Measurements from ENCODE around the gene ANKDD1A. TPM values are rescaled to one million over a fixed set of nuclear protein-coding genes. Genes with fewer than 3 reads are reported as not detected.

Gene ANKDD1A
- total RNA-seq, 1 experiment from 2014 or later = 3.3 TPM

DNA sequence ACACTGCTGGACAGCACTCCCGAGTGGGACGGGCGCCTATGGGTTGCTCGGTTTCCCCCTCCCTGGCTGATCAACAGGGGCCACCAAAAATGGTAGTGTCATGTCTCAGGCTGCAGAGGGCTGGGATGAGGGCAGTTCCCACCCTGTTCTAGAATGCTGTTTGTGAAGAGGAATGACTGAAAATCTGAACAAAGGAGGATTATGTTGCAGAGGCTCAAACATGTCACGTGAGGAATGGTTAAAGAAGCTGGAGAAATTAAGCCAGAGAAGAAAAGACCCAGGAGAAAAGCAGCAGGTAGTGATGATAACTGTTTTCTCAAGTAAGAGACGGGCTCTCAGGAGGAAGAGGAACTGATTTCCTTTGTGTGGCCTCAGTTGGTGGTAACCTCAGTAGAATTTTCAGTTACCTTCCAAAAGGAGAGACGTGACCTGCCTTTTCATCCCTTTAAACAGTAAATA lies 67.6 kb downstream of the ANKDD1A start:
- DNase-seq = no peak
- Histone ChIP-seq H3K27me3 (no peaks in the 10 kb centered on the region), H3K9me3 (no peaks in the 10 kb centered on the region), H3K4me3 (no peak overlapping the region), H3K36me3 (peaks cover 69% of the 10 kb centered on the region)

DNA sequence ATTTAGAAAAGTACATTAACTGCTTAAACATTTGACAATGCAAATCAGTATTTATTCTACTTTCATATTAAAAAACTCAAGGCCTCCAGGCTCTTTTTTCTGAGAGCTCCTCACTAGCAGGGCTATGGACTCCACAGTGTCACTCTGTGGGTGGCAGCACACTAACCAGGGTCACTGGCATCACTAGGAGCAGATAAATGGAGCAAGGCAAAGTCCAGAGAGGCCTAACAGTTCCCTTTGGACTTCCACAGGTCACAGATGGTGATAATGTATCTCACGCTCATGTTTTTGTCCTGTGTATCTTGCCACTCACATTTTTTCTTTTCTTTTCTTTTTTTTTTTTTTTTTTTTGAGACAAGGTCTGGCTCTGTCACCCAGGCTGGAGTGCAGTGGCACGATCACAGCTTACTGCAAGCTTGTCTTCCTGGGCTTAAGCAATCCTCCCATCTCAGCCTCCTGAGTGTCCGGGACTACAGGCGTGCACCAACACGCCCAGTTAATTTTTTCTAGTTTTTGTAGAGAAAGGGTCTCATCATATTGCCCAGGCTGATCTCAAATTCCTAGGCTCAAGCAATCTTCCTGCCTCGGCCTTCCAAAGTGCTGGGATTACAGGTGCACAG lies 70.2 kb downstream of the ANKDD1A start:
- H3K27me3 ChIP-seq = no peaks in the 10 kb centered on the region
- no peak for DNase-seq
- no peak overlapping the region for H3K4me3 ChIP-seq
- no peaks in the 10 kb centered on the region for H3K9me3 ChIP-seq
- peaks cover 53% of the 10 kb centered on the region for H3K36me3 ChIP-seq

DNA sequence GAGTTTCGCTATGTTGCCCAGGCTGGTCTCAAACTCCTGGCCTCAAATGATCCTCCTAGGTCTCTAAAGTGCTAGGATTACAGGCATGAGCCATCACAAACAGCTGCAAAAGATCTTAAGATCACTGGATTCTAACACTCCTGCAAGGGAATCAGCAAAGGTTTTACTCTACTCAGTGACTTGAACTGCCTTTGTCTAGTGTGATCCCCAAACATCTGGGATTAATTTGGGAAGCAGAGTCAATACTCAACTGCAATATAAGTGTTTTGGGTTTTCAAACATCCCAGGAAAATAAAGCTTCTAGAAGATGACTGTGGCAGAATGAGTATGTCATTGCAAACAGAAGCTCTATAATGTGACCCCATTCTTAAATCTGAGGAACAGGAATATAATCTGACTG lies 70.8 kb downstream of the ANKDD1A start:
- no peak overlapping the region for H3K4me3 ChIP-seq
- H3K9me3 ChIP-seq = no peaks in the 10 kb centered on the region
- H3K36me3 ChIP-seq = peaks cover 51% of the 10 kb centered on the region
- DNase-seq = no peak
- H3K27me3 ChIP-seq = no peaks in the 10 kb centered on the region

DNA sequence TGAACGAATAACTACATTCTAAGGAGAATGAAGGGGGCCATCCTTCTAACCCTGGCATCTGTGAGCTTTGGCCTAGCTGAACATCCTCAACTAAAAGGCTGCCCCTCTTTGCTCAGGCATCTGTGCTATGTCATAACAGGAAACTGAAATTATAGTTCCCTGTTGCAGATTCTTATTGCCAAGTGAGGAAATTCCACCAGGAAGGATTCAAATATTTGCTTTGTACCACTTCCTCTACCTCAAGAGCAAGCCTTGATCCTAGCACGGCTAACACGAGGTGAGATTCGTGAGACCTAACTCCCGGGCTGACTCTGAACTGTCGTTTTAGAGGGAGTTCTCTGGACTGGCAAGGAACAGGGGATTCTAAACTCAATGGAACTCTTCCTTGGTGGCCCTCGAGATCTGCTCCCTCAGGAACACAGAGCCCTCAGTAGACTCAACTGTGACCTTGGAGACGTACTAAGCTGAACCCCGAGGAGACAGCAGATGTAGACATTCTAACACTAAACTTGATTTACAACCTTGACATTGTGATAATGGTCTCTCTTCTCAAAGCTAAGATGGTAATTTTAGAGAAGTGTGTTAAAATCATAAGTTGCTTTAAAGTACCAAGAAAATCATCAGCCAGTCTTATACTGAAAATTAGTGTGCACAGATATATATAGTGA lies 73.8 kb downstream of the ANKDD1A start:
- peaks cover 39% of the 10 kb centered on the region for H3K36me3 ChIP-seq
- no peaks in the 10 kb centered on the region for H3K9me3 ChIP-seq
- no peak for DNase-seq
- H3K4me3 ChIP-seq = no peak overlapping the region
- no peaks in the 10 kb centered on the region for H3K27me3 ChIP-seq

DNA sequence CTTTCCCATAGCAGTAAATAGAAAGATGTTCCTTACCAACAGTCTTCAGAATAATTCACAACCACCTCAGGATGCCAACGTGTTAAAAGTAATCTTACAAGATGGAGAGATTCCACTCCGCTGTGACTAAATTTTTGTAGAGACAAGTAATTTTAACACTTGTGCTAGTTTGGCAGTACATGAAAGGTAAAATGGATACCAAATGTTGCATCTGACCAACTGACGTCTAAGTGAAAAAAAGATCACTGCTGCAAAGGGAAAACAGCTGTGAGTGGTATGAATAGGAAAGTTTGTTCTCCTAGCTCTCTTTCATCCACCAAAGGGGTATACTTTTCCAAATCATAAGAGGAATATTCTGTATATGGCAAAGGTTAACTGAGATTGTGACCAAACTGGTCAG lies 75.4 kb downstream of the ANKDD1A start:
- Histone ChIP-seq H3K4me3 (no peak overlapping the region), H3K27me3 (no peaks in the 10 kb centered on the region), H3K36me3 (peaks cover 34% of the 10 kb centered on the region), H3K9me3 (no peaks in the 10 kb centered on the region)
- DNase-seq = no peak

DNA sequence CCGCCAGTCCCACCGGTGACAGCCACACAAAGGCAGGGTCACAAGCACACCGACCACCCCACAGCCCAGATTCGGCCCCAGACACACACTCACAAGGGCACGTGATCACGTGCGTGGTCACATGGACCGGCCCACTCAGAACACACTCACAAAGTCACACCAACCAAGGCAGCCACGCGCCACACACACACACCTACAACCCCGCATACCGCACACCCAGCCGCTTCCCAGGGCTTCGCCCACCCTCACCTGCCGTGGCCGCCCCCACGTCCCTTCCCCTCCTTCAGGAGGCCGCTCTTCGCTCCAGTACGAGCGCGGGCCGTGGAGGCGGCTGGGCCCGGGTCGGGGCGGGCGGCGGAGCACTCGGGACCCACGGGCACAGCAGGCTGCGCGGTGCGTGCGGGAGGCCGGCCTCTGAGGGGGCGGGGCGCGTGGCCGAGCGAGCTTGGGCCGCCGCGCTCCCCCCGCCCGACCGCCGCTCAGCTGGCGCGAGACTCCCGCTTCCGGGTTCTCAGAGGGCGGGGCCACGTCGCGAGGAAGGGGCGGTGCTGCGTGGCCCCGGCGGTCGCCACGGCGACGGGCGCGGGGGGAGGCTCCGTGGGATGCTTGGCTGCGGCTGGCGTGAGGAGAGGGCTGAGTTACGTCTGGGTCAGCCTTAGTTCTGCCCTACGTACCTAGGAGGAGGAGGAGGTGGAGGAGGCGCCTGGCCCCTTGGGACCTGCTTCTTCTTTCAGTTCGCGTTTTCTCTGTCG lies 77.9 kb downstream of the ANKDD1A start, which contains the start of gene SPG21:
SPG21 (minus strand) TSS at position 499 of the 752 bp plus-strand sequence. CDS start 6,345 bp downstream, outside the sequence.
- DNase-seq = peak; percentile 93
- Histone ChIP-seq H3K4me3 (peak within 1 kb of the TSS; percentile 92), H3K27me3 (no peaks in the 10 kb centered on the region), H3K9me3 (no peaks in the 10 kb centered on the region), H3K36me3 (peaks cover 16% of the 10 kb centered on the region)

DNA sequence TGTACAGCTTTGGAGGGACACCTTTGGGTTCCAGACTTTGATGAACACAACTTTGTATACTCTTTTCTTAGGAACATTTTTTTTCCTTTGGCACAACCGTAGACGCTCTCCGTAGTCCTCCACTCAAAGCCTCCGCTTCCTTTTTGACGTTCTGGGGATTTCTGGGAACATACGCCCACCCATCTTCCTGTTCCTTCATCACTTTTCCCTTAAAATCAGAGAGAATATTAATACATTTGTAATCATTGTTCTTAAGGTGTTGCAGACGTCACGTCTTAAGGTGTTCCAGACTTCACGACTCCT lies 78.4 kb downstream of the ANKDD1A start:
- no peak for DNase-seq
- no peaks in the 10 kb centered on the region for H3K9me3 ChIP-seq
- peaks cover 16% of the 10 kb centered on the region for H3K36me3 ChIP-seq
- no peaks in the 10 kb centered on the region for H3K27me3 ChIP-seq
- peak overlapping the region; percentile 92 for H3K4me3 ChIP-seq

DNA sequence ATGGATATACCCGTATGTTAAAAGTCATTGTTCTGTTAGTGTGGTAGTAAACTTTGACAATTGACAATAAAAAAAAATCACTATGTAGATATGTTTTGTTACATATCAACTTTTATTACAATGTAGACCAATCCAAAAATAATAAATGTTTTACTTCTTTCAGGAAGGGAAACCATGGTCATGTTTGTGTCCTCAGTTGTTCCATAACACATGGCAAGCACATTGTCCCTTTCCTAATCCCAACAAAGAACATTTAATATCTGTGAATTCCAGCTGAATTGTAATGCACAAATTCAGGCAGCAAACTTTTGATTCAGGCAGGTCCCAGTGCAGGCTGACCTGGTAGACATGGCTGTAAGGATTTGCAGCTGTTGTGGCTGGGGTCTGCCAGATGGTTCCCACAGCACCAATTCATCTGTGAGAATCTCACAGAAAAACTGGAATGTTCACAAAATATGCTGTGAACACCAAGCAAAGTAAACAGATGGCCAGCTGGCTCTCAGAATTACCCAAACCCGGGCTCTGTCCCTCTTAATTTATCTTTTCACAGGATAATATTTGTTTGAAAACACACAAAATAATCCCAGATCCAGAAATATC lies 79.9 kb downstream of the ANKDD1A start:
- Histone ChIP-seq H3K27me3 (no peaks in the 10 kb centered on the region), H3K36me3 (peaks cover 11% of the 10 kb centered on the region), H3K4me3 (no peak overlapping the region), H3K9me3 (no peaks in the 10 kb centered on the region)
- DNase-seq = no peak

DNA sequence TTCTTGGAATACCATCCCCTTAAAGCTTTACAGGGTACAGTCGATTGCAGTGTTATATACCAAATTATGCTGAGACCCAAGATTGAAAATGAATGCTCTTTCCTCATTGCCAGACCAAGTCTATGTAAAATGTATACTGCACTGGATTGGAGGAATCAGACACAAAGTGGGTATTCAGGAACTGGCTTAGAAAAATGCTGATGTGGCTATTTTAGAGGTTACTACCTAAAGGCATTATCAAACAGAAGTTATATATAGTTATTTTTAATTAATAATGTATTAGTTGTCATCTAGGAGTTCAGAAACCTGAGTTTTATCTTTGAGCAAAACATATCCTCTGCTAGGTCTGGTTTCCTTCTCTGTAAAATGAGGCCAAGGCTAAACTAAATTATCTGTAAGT lies 81.6 kb downstream of the ANKDD1A start:
- Histone ChIP-seq H3K9me3 (no peaks in the 10 kb centered on the region), H3K4me3 (no peak overlapping the region), H3K36me3 (no peaks in the 10 kb centered on the region), H3K27me3 (no peaks in the 10 kb centered on the region)
- DNase-seq = no peak

DNA sequence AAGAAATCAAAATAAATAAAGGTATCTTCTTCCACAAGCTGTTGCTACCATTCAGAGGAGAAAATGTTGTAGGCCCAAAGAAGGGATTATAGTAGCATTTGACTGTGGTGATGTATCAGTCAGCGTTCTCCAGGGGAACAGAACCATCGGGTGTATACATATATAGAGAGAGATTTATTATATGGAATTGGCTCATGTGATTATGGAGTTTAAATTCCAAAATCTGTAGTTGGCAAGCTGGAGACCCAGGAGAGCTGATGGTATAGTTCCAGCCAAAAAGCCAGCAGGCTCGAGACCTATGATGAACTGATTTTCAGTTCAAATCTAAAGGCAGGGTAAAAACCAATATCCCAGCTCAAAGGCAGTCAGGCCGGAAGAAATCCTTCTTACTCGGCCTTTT lies 85.4 kb downstream of the ANKDD1A start:
- Histone ChIP-seq H3K4me3 (no peak overlapping the region), H3K27me3 (no peaks in the 10 kb centered on the region), H3K36me3 (peaks cover 7% of the 10 kb centered on the region), H3K9me3 (no peaks in the 10 kb centered on the region)
- DNase-seq = no peak

DNA sequence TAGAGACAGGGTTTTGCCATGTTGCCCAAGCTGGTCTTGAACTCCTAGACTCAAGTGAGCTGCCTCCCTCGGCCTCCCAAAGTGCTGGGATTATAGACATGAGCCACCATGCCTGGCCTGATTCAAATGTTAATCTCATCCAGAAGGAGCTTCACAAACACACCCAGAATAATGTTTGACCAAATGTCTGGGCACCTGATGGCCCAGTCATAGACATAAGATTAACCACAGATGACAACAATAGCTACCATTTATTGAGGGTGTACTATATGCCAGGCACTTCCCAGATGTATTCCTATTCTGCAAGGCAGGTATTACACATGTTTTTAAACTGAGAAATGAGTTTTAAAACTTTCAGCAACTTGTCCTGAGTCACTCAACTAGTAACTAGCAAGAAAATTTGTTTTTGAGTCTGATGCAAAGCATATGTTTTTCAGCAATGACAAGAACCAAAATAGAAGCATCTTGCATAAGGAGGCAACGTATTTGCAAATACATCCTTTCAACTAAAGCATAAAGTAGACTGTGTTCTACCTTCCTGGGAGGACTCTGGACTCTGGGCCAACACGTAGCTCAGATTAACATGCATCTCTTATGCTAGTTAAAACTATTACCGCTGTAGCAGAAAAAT lies 86.2 kb downstream of the ANKDD1A start:
- no peak for DNase-seq
- peaks cover 7% of the 10 kb centered on the region for H3K36me3 ChIP-seq
- no peaks in the 10 kb centered on the region for H3K9me3 ChIP-seq
- H3K27me3 ChIP-seq = no peaks in the 10 kb centered on the region
- no peak overlapping the region for H3K4me3 ChIP-seq

DNA sequence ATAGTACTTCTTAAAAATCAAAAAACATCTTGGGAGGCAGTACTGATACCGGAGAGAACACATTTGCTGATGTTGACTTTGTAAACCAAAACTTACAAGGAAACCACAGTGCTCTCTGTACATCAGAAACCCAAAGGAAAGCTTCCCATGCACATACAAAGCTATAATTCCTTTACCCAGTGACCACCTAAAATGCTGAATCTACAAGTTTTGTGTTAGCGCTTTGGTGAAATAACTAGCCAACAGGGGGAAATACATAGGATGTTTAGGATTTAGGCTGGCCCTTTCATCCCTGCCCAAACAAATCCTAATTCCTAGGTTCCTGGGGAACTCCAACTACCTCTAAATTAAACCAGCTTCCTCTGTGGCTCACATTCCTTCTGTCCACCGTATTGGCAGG lies 93.3 kb downstream of the ANKDD1A start:
- Histone ChIP-seq H3K36me3 (peaks cover 11% of the 10 kb centered on the region), H3K27me3 (no peaks in the 10 kb centered on the region), H3K9me3 (no peaks in the 10 kb centered on the region), H3K4me3 (no peak overlapping the region)
- DNase-seq = no peak

DNA sequence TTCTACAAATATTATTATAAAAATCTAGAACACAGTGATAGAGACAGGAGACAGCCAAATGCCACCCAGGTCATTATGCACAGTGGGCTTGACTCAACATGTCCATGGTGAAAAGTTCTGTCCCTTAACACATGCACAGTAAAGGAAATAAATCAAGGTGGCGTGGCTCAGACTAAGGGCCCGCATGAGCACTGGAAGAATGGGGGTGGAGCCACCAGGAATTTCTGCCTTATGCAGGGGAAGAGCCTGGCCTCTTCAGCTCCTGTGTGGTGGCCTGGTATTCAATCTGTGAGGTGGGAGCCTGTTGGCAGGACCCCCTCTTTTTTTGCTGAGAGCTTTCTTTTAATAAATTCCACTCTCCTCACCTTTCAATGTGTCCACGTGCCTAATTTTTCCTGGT lies 95.2 kb downstream of the ANKDD1A start:
- Histone ChIP-seq H3K27me3 (no peaks in the 10 kb centered on the region), H3K9me3 (no peaks in the 10 kb centered on the region), H3K4me3 (no peak overlapping the region), H3K36me3 (peaks cover 16% of the 10 kb centered on the region)
- DNase-seq = no peak

Other genes starting within 250 kb of the ANKDD1A start
- gene RBPMS2, start 136.3 kb upstream of the ANKDD1A start, total RNA-seq (2014; rRNA removed; shearing (Covaris generic); ENCODE audit: low replicate concordance) = not detected in 2 replicates
- gene PIF1, start 86.3 kb upstream of the ANKDD1A start, total RNA-seq (2014; rRNA removed; shearing (Covaris generic); ENCODE audit: low replicate concordance) = 8.1 and 8.5 TPM in 2 replicates
- 10.9 and 25.0 TPM in 2 replicates for gene PLEKHO2, start 70.0 kb upstream of the ANKDD1A start, total RNA-seq (2014; rRNA removed; shearing (Covaris generic); ENCODE audit: low replicate concordance)
- gene SPG21, start 78.0 kb downstream of the ANKDD1A start, total RNA-seq (2014; rRNA removed; shearing (Covaris generic); ENCODE audit: low replicate concordance) = 116 and 137 TPM in 2 replicates
- 17.8 and 21.5 TPM in 2 replicates for gene MTFMT, start 117.7 kb downstream of the ANKDD1A start, total RNA-seq (2014; rRNA removed; shearing (Covaris generic); ENCODE audit: low replicate concordance)
- not detected in 2 replicates for gene SLC51B, start 133.5 kb downstream of the ANKDD1A start, total RNA-seq (2014; rRNA removed; shearing (Covaris generic); ENCODE audit: low replicate concordance)
- gene RASL12, start 156.1 kb downstream of the ANKDD1A start, total RNA-seq (2014; rRNA removed; shearing (Covaris generic); ENCODE audit: low replicate concordance) = 2.7 and 4.7 TPM in 2 replicates
- not detected in 2 replicates for gene KBTBD13, start 164.8 kb downstream of the ANKDD1A start, total RNA-seq (2014; rRNA removed; shearing (Covaris generic); ENCODE audit: low replicate concordance)
- 0.43 and 1.0 TPM in 2 replicates for gene UBAP1L, start 203.3 kb downstream of the ANKDD1A start, total RNA-seq (2014; rRNA removed; shearing (Covaris generic); ENCODE audit: low replicate concordance)
- 32.6 and 43.7 TPM in 2 replicates for gene PDCD7, start 221.9 kb downstream of the ANKDD1A start, total RNA-seq (2014; rRNA removed; shearing (Covaris generic); ENCODE audit: low replicate concordance)